K562 (cell line): ENCODE data around the gene CBL.

Experiments
- KDM1A ChIP-seq, 2 experiments: fragments of 450-650 bp; IDR thresholded peaks; 2 replicates each; pipeline ENCODE4 v1.6.1; 2016; ENCODE audit warnings: mild to moderate bottlenecking in 2 of 2
- MCM3 ChIP-seq: fragments of 450-650 bp; IDR thresholded peaks from 2 replicates; pipeline ENCODE4 v1.6.1; 2016
- TEAD4 ChIP-seq, 2 experiments: sonication (generic) in 1 of 2; formaldehyde crosslinking in 1 of 2; IDR thresholded peaks; 2 replicates each; pipeline versions ENCODE4 v1.6.1 to v1.8.0; 2012 to 2022; ENCODE audit warnings: borderline replicate concordance in 1 of 2, inconsistent platforms in 1 of 2, low read length in 1 of 2, mild to moderate bottlenecking in 1 of 2, missing genetic modification reagents in 1 of 2
- ZC3H8 ChIP-seq: fragments of 450-650 bp; IDR thresholded peaks from 2 replicates; pipeline ENCODE4 v1.6.1; 2017
- ZFP36 ChIP-seq: fragments of 150-350 bp; IDR thresholded peaks from 2 replicates; pipeline ENCODE4 v1.6.1; 2018; ENCODE audit warnings: low read length, low read depth; ENCODE audit not compliant: partially characterized antibody
- ZNF174 ChIP-seq: fragments of 250-450 bp; sonication (Bioruptor Pico); IDR thresholded peaks from 2 replicates; pipeline ENCODE4 v1.4.0; 2020; ENCODE audit warnings: mild to moderate bottlenecking

- TF ChIP-seq ZC3H8 (no peak), KDM1A (IDR thresholded peaks at IDR 0.05) (no peak), ZFP36 (no peak), ZNF174 (CRISPR knock-in tag) (no peak), TEAD4 (IDR thresholded peaks at IDR 0.05; ENCODE audit: low read length) (no peak), TEAD4 (CRISPR knock-in tag; IDR thresholded peaks at IDR 0.05; ENCODE audit: borderline replicate concordance) (no peak), MCM3 (no peak)
These were observed 146.7 kb downstream of the CBL start for GRCh38 chr11:119352857-119353260.
